SK-N-MC (cell line): ENCODE results near the gene NEIL1.
"Not testable (repeated sequence)": the region's sequence is repeated elsewhere in the genome, so short reads cannot be mapped to it uniquely, and the experiment has no call there.

ENCODE experiments used
- DNase-seq: peaks from one replicate; pipeline ENCODE4 v3.0.0-alpha.2; 2011; ENCODE audit warnings: low read depth, low spot score
- H3K27ac ChIP-seq: fragments of 200-600 bp; sonication (generic); 2 replicates; pipeline ENCODE4 v1.5.1; 2016; ENCODE audit warnings: mixed run types
- H3K36me3 ChIP-seq: fragments of 200-600 bp; sonication (generic); 2 replicates; pipeline ENCODE4 v1.6.1; 2017; ENCODE audit warnings: antibody characterized with exemption, low read length, mixed read lengths; ENCODE audit not compliant: insufficient read depth
- H3K4me3 ChIP-seq: fragments of 200-600 bp; sonication (generic); 2 replicates; pipeline ENCODE4 v1.5.1; 2016
- H3K9ac ChIP-seq: fragments of 200-600 bp; sonication (generic); 2 replicates; pipeline ENCODE4 v1.8.0; 2017; ENCODE audit warnings: mixed run types, mixed read lengths; ENCODE audit not compliant: insufficient read length
- H3K9me3 ChIP-seq: fragments of 200-600 bp; sonication (generic); 2 replicates; pipeline ENCODE4 v1.6.1; 2017; ENCODE audit warnings: low read depth, mild to moderate bottlenecking, antibody characterized with exemption, low read length, moderate library complexity, mixed read lengths
- EZH2 ChIP-seq: fragments of 200-600 bp; sonication (generic); IDR thresholded peaks from one replicate; pipeline ENCODE4 v1.6.1; 2017; ENCODE audit warnings: antibody characterized with exemption
- FOXP2 ChIP-seq: optimal IDR thresholded peaks from 2 replicates; pipeline ENCODE3; 2011; ENCODE audit warnings: mild to moderate bottlenecking, moderate library complexity; ENCODE audit not compliant: insufficient read depth; ENCODE audit errors: extremely low read length, control extremely low read depth
- POLR2AphosphoS5 ChIP-seq: IDR thresholded peaks from 2 replicates; pipeline ENCODE4 v1.6.1; 2012; ENCODE audit warnings: mild to moderate bottlenecking, low read depth, low read length, borderline replicate concordance

Gene NEIL1

GRCh38 chr15:75346796-75347221 is at the start of gene NEIL1:
TSS of gene NEIL1 (plus strand) at chr15:75347039. CDS start at chr15:75348906, 1,867 bp downstream.
- TF ChIP-seq FOXP2 (no peak), POLR2AphosphoS5 (no peak), EZH2 (no peak)
- Histone ChIP-seq H3K9ac (peak within 1 kb of the TSS; percentile 80), H3K4me3 (peak within 1 kb of the TSS; percentile 92), H3K27ac (no peak within 1 kb of the TSS), H3K36me3 (no peaks in the 10 kb centered on the region), H3K9me3 (no peaks in the 10 kb centered on the region)
- DNase-seq = no peak

DNA sequence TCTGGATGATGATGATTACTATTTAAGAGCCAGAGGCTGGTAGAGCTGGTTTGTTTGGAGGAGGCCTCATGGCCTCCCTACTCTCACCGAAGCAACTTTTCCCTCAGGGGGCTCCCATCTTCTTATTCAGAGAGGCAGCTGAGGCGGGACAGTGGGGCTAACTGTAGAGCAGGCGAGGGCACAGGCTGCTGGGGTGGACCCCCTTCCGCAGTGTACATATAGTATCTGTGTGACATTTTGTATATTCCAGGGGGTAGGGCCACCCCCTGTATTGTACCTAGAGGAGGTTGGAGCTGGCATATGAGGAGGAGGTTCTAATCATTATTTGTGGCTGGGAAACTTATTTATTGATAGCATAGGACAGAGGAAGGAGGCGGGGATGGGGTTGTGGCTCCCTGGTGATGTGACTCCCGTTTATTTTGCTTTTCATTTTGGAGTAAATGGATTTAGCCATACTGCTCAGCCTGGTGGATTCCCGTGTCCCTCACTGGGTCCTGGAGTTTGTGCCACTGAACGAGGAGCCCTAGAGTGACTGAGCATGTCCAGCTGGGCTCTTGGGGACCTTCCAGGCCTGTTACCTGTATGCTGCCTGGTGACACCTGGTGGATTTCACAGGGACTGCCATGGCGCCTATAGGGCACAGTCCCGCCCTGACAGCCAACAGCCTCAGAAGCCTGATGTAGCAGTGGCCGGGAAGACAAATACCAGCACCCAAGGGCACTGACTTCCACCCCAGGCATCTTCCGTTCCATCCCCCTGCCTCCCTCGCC is 48.1 kb upstream of the NEIL1 start:
- H3K36me3 ChIP-seq, DNase-seq, H3K4me3 ChIP-seq, H3K27ac ChIP-seq, H3K9me3 ChIP-seq, H3K9ac ChIP-seq: not testable (repeated sequence)

DNA sequence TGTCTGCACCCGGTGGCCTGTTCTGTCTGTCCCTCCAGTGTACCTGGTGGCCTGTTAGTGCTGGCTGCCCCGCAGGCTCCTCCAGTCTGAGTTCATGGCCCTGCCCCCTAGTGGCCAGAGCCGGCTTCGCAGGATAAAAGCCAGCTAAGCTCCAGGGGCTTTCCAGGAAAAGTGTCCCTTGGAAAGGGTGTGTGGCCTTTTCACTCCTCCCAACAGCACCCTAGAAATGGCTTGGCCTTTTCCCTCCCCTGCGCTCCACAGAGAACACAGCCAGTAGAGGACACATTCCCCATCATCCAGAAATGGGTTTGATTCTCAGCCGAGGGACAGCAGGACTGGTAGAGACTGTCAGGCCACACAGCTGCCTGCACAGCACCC is 47.5 kb upstream of the NEIL1 start:
- H3K27ac ChIP-seq, H3K36me3 ChIP-seq, H3K9me3 ChIP-seq, H3K9ac ChIP-seq, H3K4me3 ChIP-seq, DNase-seq: not testable (repeated sequence)

- not testable (repeated sequence) for H3K9ac ChIP-seq, H3K4me3 ChIP-seq, H3K36me3 ChIP-seq, H3K9me3 ChIP-seq, H3K27ac ChIP-seq, DNase-seq
Measured at GRCh38 chr15:75300026-75300425, 46.8 kb upstream of the NEIL1 start.

GRCh38 chr15:75302318-75302717 is 44.5 kb upstream of the NEIL1 start:
- Histone ChIP-seq H3K9ac (no peak overlapping the region), H3K27ac (no peak overlapping the region), H3K4me3 (no peak overlapping the region), H3K9me3 (no peaks in the 10 kb centered on the region), H3K36me3 (no peaks in the 10 kb centered on the region)
- DNase-seq = no peak
- TF ChIP-seq POLR2AphosphoS5 = no peak
- TF ChIP-seq EZH2 = no peak
- TF ChIP-seq FOXP2 = no peak

- not testable (repeated sequence) for H3K9ac ChIP-seq, H3K9me3 ChIP-seq, H3K27ac ChIP-seq, DNase-seq, H3K4me3 ChIP-seq, H3K36me3 ChIP-seq
Measured at GRCh38 chr15:75302753-75303152, 44.1 kb upstream of the NEIL1 start.

GRCh38 chr15:75306188-75306587 is 40.7 kb upstream of the NEIL1 start:
- Histone ChIP-seq H3K4me3 (no peak overlapping the region), H3K36me3 (no peaks in the 10 kb centered on the region), H3K9me3 (no peaks in the 10 kb centered on the region), H3K27ac (no peak overlapping the region), H3K9ac (no peak overlapping the region)
- DNase-seq = no peak
- TF ChIP-seq EZH2 (no peak), FOXP2 (no peak), POLR2AphosphoS5 (no peak)

DNA sequence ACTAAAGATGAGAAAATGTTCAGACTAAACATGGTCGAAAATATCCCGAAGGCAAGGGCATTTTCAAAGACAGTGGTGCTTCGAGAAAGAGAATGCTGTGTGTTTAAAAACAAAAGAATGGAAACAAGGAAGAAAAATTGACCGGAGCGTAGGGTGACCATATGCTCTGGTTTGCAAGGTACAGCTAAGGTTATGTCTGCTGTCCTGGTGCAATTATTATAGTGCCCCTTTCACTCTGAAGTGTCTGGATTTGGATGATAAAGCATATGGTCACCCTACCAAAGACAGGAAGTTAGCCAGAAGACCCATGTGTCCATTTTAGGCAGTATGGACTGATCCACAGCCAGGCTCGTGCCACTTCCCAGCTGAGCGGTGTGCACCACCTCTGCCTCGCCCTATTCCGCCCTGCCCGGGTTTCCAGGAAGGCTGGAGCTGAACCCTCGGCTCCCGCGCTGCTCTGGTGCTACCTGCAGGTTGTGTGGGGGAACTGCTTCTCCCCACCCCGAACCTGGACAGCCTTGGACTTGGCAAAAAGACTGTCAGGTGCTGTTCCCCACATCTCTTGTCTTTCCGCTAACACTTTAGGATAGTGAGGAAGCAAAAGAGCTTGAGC is 39.0 kb upstream of the NEIL1 start:
- no peak for TF ChIP-seq EZH2
- no peak for TF ChIP-seq POLR2AphosphoS5
- TF ChIP-seq FOXP2 = no peak
- peak; percentile 5 for DNase-seq
- H3K9me3 ChIP-seq = no peaks in the 10 kb centered on the region
- no peak overlapping the region for H3K27ac ChIP-seq
- no peak overlapping the region for H3K9ac ChIP-seq
- H3K36me3 ChIP-seq = no peaks in the 10 kb centered on the region
- no peak overlapping the region for H3K4me3 ChIP-seq

DNA sequence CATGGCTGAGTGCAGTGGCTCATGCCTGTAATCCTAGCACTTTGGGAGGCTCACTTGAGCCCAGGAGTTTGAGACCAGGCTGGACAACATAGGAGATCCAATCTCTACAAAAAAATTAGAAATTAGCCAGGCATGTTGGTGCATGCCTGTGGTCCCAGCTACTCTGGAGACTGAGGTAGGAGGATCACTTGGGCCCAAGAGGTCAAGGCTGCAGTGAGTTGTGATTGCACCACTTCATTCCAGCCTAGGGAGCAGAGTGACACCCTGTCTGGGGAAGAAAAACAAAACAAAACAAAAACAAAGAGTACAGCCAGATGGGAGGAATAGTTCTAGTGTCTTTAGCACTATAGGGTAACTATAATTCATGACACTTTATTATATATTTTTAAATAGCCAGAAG is 37.1 kb upstream of the NEIL1 start:
- no peak for DNase-seq
- no peaks in the 10 kb centered on the region for H3K36me3 ChIP-seq
- H3K27ac ChIP-seq = no peak overlapping the region
- no peak overlapping the region for H3K9ac ChIP-seq
- no peaks in the 10 kb centered on the region for H3K9me3 ChIP-seq
- TF ChIP-seq POLR2AphosphoS5 (no peak), FOXP2 (no peak), EZH2 (no peak)
- no peak overlapping the region for H3K4me3 ChIP-seq

DNA sequence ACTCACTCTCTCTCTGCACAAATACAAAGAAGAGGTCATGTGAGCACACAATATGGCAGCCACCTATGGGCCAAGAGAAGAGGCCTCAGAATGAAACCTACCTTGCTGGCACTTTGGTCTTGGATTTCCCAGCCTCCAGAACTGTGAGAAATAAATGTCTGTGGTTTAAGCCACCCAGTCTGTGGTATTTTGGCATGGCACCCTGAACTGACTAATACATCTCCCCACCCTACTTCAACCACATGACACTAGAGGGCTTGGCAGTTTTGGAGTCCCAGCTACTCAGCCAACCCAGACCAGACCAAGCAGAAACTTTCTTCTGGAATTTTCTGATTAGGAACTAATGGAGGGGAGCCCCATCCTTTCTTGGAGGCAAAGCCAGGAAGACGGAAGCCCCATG is 34.3 kb upstream of the NEIL1 start:
- H3K27ac ChIP-seq, H3K9me3 ChIP-seq, H3K36me3 ChIP-seq, H3K9ac ChIP-seq, H3K4me3 ChIP-seq, DNase-seq: not testable (repeated sequence)
